ENCODE results near the gene MYOM1.

MYOM1 gene

GRCh38 chr18:3147935-3148554 is 71.7 kb downstream of the MYOM1 start:
- Histone ChIP-seq H3K27me3 (ENCODE audit: control insufficient read depth, insufficient read depth, low read length) (no peaks in the 10 kb centered on the region), H3K27ac (ENCODE audit: low read depth, low read length) (no peak overlapping the region), H3K36me3 (ENCODE audit: control insufficient read depth, insufficient read depth, low read length) (no peaks in the 10 kb centered on the region), H3K9ac (ENCODE audit: low read length) (no peak overlapping the region), H3K4me1 (ENCODE audit: control insufficient read depth, insufficient read depth, low read length) (no peaks in the 10 kb centered on the region), H3K4me3 (ENCODE audit: low read length) (no peak overlapping the region)

GRCh38 chr18:3140986-3141639 is 78.7 kb downstream of the MYOM1 start:
- no peaks in the 10 kb centered on the region for H3K36me3 ChIP-seq (ENCODE audit: control insufficient read depth, insufficient read depth, low read length)
- no peaks in the 10 kb centered on the region for H3K4me1 ChIP-seq (ENCODE audit: control insufficient read depth, insufficient read depth, low read length)
- no peaks in the 10 kb centered on the region for H3K27me3 ChIP-seq (ENCODE audit: control insufficient read depth, insufficient read depth, low read length)
- no peak overlapping the region for H3K4me3 ChIP-seq (ENCODE audit: low read length)
- no peak overlapping the region for H3K9ac ChIP-seq (ENCODE audit: low read length)
- no peak overlapping the region for H3K27ac ChIP-seq (ENCODE audit: low read depth, low read length)

DNA sequence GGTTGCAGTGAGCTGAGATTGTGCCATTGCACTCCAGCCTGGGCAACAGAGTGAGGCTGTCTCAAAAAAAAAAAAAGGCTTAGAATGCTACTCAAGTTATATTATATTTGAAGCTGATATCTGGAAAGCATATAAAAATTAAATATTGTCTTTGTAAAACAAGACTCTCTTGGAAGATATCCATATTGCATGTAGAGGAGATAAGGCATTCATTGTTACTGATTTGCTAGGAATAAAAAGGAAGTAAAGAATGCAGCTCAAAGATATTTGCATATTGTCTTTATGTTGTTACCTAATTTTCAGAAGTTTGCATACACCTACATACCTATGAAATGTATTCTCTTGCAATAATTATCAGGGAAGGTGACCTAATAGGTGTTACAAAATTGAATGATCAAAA is 79.4 kb downstream of the MYOM1 start:
- H3K4me1 ChIP-seq (ENCODE audit: control insufficient read depth, insufficient read depth, low read length), result no peaks in the 10 kb centered on the region
- no peaks in the 10 kb centered on the region for H3K36me3 ChIP-seq (ENCODE audit: control insufficient read depth, insufficient read depth, low read length)
- H3K4me3 ChIP-seq (ENCODE audit: low read length), result no peak overlapping the region
- H3K27ac ChIP-seq (ENCODE audit: low read depth, low read length), result no peak overlapping the region
- H3K27me3 ChIP-seq (ENCODE audit: control insufficient read depth, insufficient read depth, low read length), result no peaks in the 10 kb centered on the region
- no peak overlapping the region for H3K9ac ChIP-seq (ENCODE audit: low read length)

DNA sequence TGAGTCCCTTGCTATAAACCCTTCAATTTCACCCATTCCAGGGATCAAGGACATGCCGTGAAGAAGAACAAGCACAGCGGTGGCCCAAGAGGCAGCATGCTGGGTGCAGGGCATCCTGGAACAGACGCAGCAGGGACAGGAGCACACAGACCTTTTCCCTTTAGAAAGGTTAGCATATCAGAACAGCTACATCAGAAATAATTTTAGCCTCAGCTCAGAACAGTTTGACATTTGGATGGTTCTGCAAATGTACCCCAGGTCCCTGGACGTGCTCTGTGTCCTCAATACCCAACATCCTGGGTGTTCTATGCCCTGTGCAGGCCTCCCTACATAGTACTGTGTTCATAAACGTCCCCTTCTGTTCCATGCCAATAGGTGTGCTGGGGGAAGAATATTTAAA is 80.4 kb downstream of the MYOM1 start:
- no peak overlapping the region for H3K27ac ChIP-seq (ENCODE audit: low read depth, low read length)
- no peaks in the 10 kb centered on the region for H3K27me3 ChIP-seq (ENCODE audit: control insufficient read depth, insufficient read depth, low read length)
- H3K9ac ChIP-seq (ENCODE audit: low read length), result no peak overlapping the region

GRCh38 chr18:3138274-3138975 is 81.3 kb downstream of the MYOM1 start:
- Histone ChIP-seq H3K9ac (ENCODE audit: low read length) (no peak overlapping the region), H3K36me3 (ENCODE audit: control insufficient read depth, insufficient read depth, low read length) (no peaks in the 10 kb centered on the region), H3K27ac (ENCODE audit: low read depth, low read length) (no peak overlapping the region), H3K27me3 (ENCODE audit: control insufficient read depth, insufficient read depth, low read length) (no peaks in the 10 kb centered on the region), H3K4me3 (ENCODE audit: low read length) (no peak overlapping the region), H3K4me1 (ENCODE audit: control insufficient read depth, insufficient read depth, low read length) (no peaks in the 10 kb centered on the region)

More for the DNA sequence above, 80.4 kb downstream of the MYOM1 start:
- no peak overlapping the region for H3K4me3 ChIP-seq (ENCODE audit: low read length)
- H3K36me3 ChIP-seq (ENCODE audit: control insufficient read depth, insufficient read depth, low read length), result no peaks in the 10 kb centered on the region
- H3K4me1 ChIP-seq (ENCODE audit: control insufficient read depth, insufficient read depth, low read length), result no peaks in the 10 kb centered on the region

DNA sequence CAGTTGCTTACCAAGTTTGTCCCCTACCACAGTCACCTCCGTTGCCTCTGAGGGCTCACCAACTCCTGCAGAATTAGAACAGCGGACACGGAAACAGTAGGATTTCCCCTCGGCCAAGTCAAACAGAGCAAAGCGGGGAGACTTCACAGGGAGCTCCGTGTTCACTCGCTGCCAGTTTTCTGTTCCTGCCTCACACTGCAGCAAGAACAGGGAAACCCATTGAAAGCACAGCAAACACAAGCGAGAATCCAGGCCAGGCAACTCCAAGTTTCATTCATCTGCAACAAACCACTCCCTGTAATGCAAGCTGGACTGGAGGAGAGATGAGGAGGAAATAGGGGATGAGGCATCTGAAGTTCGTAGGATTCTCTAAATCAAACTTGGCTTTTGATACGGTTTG is 84.2 kb downstream of the MYOM1 start:
- Histone ChIP-seq H3K4me3 (ENCODE audit: low read length) (no peak overlapping the region), H3K27me3 (ENCODE audit: control insufficient read depth, insufficient read depth, low read length) (no peaks in the 10 kb centered on the region), H3K36me3 (ENCODE audit: control insufficient read depth, insufficient read depth, low read length) (no peaks in the 10 kb centered on the region), H3K27ac (ENCODE audit: low read depth, low read length) (no peak overlapping the region), H3K4me1 (ENCODE audit: control insufficient read depth, insufficient read depth, low read length) (no peaks in the 10 kb centered on the region), H3K9ac (ENCODE audit: low read length) (no peak overlapping the region)

DNA sequence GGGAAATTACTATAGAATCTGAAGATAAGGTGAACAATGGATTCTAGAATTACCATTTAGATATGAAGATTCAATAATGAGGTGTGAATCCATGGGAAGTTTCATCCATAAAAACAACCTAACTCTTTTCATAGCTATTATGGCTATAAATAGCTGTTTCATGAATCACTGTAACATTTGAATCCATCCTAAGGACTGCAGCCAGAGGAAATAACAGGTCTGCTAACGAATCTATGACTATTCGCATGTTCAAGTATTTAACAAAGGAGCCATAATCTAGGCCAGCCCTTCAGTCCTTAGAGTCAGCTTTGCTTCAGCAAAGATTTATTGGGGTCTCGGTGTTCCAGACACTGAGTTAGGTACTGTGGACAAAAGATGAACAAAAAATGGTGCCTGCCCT is 87.1 kb downstream of the MYOM1 start:
- no peak overlapping the region for H3K4me3 ChIP-seq (ENCODE audit: low read length)
- H3K4me1 ChIP-seq (ENCODE audit: control insufficient read depth, insufficient read depth, low read length), result no peaks in the 10 kb centered on the region
- H3K9ac ChIP-seq (ENCODE audit: low read length), result no peak overlapping the region
- no peak overlapping the region for H3K27ac ChIP-seq (ENCODE audit: low read depth, low read length)
- no peaks in the 10 kb centered on the region for H3K36me3 ChIP-seq (ENCODE audit: control insufficient read depth, insufficient read depth, low read length)
- no peaks in the 10 kb centered on the region for H3K27me3 ChIP-seq (ENCODE audit: control insufficient read depth, insufficient read depth, low read length)

DNA sequence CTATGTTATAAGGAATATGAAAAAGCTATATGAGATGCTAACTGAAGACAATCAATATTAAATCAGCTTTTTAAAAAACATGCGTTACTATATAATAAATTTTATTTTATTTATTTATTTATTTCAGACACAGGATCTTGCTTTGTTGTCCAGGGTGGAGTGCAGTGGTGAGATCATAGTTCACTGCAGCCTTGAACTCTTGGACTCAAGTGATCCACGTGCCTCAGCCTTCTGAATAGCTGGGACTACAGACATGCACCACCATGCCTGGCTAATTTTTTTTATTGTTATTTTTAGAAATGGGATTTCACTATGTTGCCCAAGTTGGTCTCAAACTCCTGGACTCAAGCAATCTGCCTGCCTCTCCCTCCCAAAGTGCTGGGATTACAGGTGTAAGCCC is 89.4 kb downstream of the MYOM1 start:
- H3K9ac ChIP-seq (ENCODE audit: low read length), result no peak overlapping the region
- H3K36me3 ChIP-seq (ENCODE audit: control insufficient read depth, insufficient read depth, low read length), result no peaks in the 10 kb centered on the region
- H3K4me3 ChIP-seq (ENCODE audit: low read length), result no peak overlapping the region
- no peaks in the 10 kb centered on the region for H3K4me1 ChIP-seq (ENCODE audit: control insufficient read depth, insufficient read depth, low read length)
- no peaks in the 10 kb centered on the region for H3K27me3 ChIP-seq (ENCODE audit: control insufficient read depth, insufficient read depth, low read length)
- no peak overlapping the region for H3K27ac ChIP-seq (ENCODE audit: low read depth, low read length)

DNA sequence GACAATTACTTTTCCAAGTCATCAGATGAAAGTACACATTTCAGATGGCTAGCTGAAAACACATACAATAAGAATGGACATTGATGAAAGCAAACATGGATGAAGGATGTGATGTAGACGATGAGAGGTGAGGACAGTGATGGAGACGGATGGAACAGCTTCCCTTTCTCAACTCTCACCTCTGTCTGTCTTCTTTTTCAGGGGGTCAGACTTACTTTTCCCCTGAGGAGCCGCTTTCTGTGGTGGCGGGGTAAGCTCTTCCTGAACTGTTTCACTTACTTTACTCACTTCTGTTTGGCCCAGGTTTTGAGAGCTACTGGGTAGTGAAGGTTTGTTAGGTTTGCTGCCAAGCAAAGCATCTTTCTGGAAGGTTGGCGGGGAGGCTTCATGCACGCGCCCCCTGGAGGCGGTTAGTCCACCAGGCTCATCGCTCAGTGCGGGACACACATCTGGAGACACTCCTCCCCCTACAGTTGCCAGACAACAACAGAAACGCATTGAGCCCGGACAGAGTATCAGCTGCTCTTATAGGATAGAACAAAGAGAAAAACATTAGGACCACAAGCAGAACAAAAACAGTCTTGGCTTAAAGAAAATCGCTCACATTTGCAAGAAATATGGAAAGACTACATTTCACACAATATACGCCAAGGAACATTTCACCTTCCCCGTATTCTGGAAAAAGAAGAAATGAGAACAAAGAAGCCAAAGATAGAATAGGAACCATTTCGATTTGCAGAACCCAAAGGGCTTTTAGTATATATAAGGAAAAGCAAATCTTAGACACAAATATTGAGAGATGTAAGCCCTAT is 90.5 kb downstream of the MYOM1 start:
- H3K9ac ChIP-seq (ENCODE audit: low read length), result no peak overlapping the region
- H3K27ac ChIP-seq (ENCODE audit: low read depth, low read length), result no peak overlapping the region
- no peaks in the 10 kb centered on the region for H3K27me3 ChIP-seq (ENCODE audit: control insufficient read depth, insufficient read depth, low read length)
- no peaks in the 10 kb centered on the region for H3K36me3 ChIP-seq (ENCODE audit: control insufficient read depth, insufficient read depth, low read length)
- no peaks in the 10 kb centered on the region for H3K4me1 ChIP-seq (ENCODE audit: control insufficient read depth, insufficient read depth, low read length)
- no peak overlapping the region for H3K4me3 ChIP-seq (ENCODE audit: low read length)

DNA sequence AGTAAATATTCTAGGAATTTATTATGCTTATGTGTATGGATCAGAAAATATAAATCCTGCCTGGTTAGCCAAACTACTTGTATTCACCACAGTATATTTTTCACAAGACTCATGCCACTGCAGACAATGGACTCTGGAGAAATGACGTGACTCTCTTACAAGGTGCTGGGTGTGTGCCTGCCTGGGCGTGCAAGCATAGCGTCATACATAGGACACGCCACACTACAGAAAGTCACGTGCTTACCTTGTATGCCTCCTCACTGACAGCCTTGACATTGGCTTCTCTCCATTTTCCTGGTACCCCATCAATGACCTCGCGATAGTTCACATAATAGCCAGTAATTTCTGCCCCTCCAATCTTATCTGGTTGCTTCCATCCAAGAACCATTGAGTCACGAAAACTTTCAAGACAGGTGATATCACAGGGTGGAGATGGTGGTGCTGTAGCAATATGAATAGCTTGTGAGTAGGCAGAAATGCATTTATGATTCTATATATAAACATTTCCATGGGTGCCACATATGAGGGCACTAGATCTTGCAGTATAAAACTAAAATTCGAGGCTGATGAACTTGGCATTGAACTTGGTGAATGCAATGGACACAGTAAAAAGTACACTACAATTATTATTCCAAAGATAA is 93.2 kb downstream of the MYOM1 start:
- Histone ChIP-seq H3K9ac (ENCODE audit: low read length) (no peak overlapping the region), H3K27me3 (ENCODE audit: control insufficient read depth, insufficient read depth, low read length) (no peaks in the 10 kb centered on the region), H3K4me3 (ENCODE audit: low read length) (no peak overlapping the region), H3K36me3 (ENCODE audit: control insufficient read depth, insufficient read depth, low read length) (no peaks in the 10 kb centered on the region), H3K4me1 (ENCODE audit: control insufficient read depth, insufficient read depth, low read length) (no peaks in the 10 kb centered on the region), H3K27ac (ENCODE audit: low read depth, low read length) (no peak overlapping the region)

DNA sequence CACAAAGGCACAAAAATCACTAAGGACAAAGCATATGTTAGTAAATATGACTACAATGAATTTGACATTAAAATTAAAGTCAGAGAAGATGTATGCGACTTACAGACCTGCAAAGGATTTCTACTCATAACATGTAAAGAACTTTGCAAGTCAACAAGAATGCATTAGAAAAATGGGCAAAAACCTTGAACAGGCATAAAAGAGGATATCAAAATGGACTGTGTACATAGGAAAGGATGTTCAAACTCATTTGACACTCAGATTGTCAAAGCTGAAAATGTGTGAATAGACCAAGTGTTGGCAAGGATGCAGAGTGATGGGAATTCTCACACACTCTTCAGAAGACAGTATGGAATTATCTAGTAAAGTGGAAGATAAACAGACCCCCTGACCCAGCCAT is 94.9 kb downstream of the MYOM1 start:
- no peak overlapping the region for H3K4me3 ChIP-seq (ENCODE audit: low read length)
- no peak overlapping the region for H3K9ac ChIP-seq (ENCODE audit: low read length)
- H3K4me1 ChIP-seq (ENCODE audit: control insufficient read depth, insufficient read depth, low read length), result no peaks in the 10 kb centered on the region
- no peaks in the 10 kb centered on the region for H3K36me3 ChIP-seq (ENCODE audit: control insufficient read depth, insufficient read depth, low read length)
- no peaks in the 10 kb centered on the region for H3K27me3 ChIP-seq (ENCODE audit: control insufficient read depth, insufficient read depth, low read length)
- H3K27ac ChIP-seq (ENCODE audit: low read depth, low read length), result no peak overlapping the region

DNA sequence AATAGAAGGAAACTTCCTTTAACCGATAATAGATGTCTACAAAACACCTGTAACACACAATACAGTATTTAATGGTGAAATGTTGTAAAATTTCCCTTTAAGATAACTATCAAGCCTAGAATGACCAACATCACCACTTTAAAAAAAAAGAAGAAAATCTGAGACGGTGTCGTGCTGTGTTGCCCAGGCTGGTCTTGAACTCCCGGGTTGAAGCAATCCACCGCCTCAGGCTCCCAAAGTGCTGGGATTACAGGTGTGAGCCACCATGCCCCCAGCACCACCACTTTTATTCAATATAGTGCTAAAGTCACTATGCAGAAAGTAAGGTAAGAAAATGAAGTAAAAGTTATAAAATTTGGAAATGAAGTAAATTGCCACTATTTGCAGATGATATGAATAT is 96.9 kb downstream of the MYOM1 start:
- H3K27ac ChIP-seq (ENCODE audit: low read depth, low read length), result no peak overlapping the region
- H3K36me3 ChIP-seq (ENCODE audit: control insufficient read depth, insufficient read depth, low read length), result no peaks in the 10 kb centered on the region

More for the DNA sequence above, 96.9 kb downstream of the MYOM1 start:
- H3K4me3 ChIP-seq (ENCODE audit: low read length), result no peak overlapping the region
- H3K9ac ChIP-seq (ENCODE audit: low read length), result no peak overlapping the region
- H3K27me3 ChIP-seq (ENCODE audit: control insufficient read depth, insufficient read depth, low read length), result no peaks in the 10 kb centered on the region
- H3K4me1 ChIP-seq (ENCODE audit: control insufficient read depth, insufficient read depth, low read length), result no peaks in the 10 kb centered on the region
